HG03135 (cell line): ENCODE data around the gene TMEFF1.
A peak's percentile ranks its signal among the peaks of the same experiment; 100 is the strongest.

ENCODE experiments used
- ATAC-seq: cut with Tn5 transposase; IDR thresholded peaks from one replicate; pipeline ENCODE4 v1.9.1; 2021; ENCODE audit warnings: mild to moderate bottlenecking, moderate library complexity; ENCODE audit not compliant: unreplicated experiment

Gene TMEFF1

GRCh38 chr9:100445903-100446549 lies 26.9 kb upstream of the TMEFF1 start:
- ATAC-seq = no peak

- no peak for ATAC-seq
These were observed 25.9 kb upstream of the TMEFF1 start for GRCh38 chr9:100447041-100447440.

- no peak for ATAC-seq
These were observed 24.7 kb upstream of the TMEFF1 start for GRCh38 chr9:100448266-100448665.

GRCh38 chr9:100449420-100449819 lies 23.5 kb upstream of the TMEFF1 start:
- no peak for ATAC-seq

GRCh38 chr9:100452894-100453293 lies 20.1 kb upstream of the TMEFF1 start:
- no peak for ATAC-seq

- ATAC-seq = no peak
These were observed 17.5 kb upstream of the TMEFF1 start for GRCh38 chr9:100455470-100455869.

GRCh38 chr9:100457517-100457916 lies 15.4 kb upstream of the TMEFF1 start:
- ATAC-seq = no peak

GRCh38 chr9:100459963-100460362 lies 13.0 kb upstream of the TMEFF1 start:
- ATAC-seq = no peak

GRCh38 chr9:100465274-100465673 lies 7.7 kb upstream of the TMEFF1 start:
- ATAC-seq = no peak

GRCh38 chr9:100465761-100466160 lies 7.2 kb upstream of the TMEFF1 start:
- no peak for ATAC-seq

- ATAC-seq = no peak
These were observed 6.6 kb upstream of the TMEFF1 start for GRCh38 chr9:100466171-100466828.

- ATAC-seq = no peak
These were observed 6.1 kb upstream of the TMEFF1 start for GRCh38 chr9:100466829-100467221.

- no peak for ATAC-seq
These were observed 4.9 kb upstream of the TMEFF1 start for GRCh38 chr9:100468041-100468440.

GRCh38 chr9:100472268-100472667 lies 681 bp upstream of the TMEFF1 start:
- ATAC-seq = no peak

GRCh38 chr9:100473276-100474081 lies 530 bp downstream of the TMEFF1 start:
- peak; percentile 55 for ATAC-seq

- ATAC-seq = no peak
These were observed 1.4 kb downstream of the TMEFF1 start for GRCh38 chr9:100474082-100474923.

GRCh38 chr9:100474924-100475276 lies 2.0 kb downstream of the TMEFF1 start:
- ATAC-seq = no peak

GRCh38 chr9:100477241-100477640 lies 4.3 kb downstream of the TMEFF1 start:
- ATAC-seq = no peak

- ATAC-seq = no peak
These were observed 5.2 kb downstream of the TMEFF1 start for GRCh38 chr9:100478192-100478591.

- ATAC-seq = no peak
These were observed 6.9 kb downstream of the TMEFF1 start for GRCh38 chr9:100479820-100480219.

- ATAC-seq = no peak
These were observed 12.2 kb downstream of the TMEFF1 start for GRCh38 chr9:100485196-100485595.
